GM12878 (cell line): ENCODE results near the gene C17orf50. TPM values are rescaled to one million over a fixed set of nuclear protein-coding genes. Genes with fewer than 3 reads are reported as not detected.

Source experiments
- CEBPB ChIP-seq, 2 experiments: fragments of 150-350 bp in 1 of 2; IDR thresholded peaks; 2 replicates each; pipeline ENCODE4 v1.6.1; 2012 to 2014; ENCODE audit warnings: low read depth in 2 of 2, low read length in 2 of 2, borderline replicate concordance in 1 of 2, inconsistent platforms in 1 of 2
- RFX5 ChIP-seq: IDR thresholded peaks from 2 replicates; pipeline ENCODE4 v1.6.1; 2011; ENCODE audit warnings: low read depth, low read length, improper control_type of control experiment
- SKIL ChIP-seq: fragments of 450-650 bp; IDR thresholded peaks from 2 replicates; pipeline ENCODE4 v1.6.1; 2017; ENCODE audit warnings: mild to moderate bottlenecking, low read depth, inconsistent platforms; ENCODE audit not compliant: poor library complexity, severe bottlenecking
- SMAD1 ChIP-seq: fragments of 450-650 bp; IDR thresholded peaks from 2 replicates; pipeline ENCODE4 v1.6.1; 2018; ENCODE audit warnings: mild to moderate bottlenecking, low read depth; ENCODE audit not compliant: partially characterized antibody
- SMC3 ChIP-seq: IDR thresholded peaks from 2 replicates; pipeline ENCODE4 v1.6.1; 2011; ENCODE audit warnings: low read length, improper control_type of control experiment, borderline replicate concordance
- ZNF384 ChIP-seq: IDR thresholded peaks from 2 replicates; pipeline ENCODE4 v1.6.1; 2012; ENCODE audit warnings: low read depth, mild to moderate bottlenecking, low read length, improper control_type of control experiment, borderline replicate concordance
- polyA plus RNA-seq, 11 experiments: library from polyadenylated mRNA; depleted of rRNA in 4 of 11; unstranded in 6 of 11; stranded (reverse) in 5 of 11; fragments of >200 nt; fragmentation: Nextera tagmentation in 4 of 11; fragmentation: Illumina TruSeq in 1 of 11; extraction: Ambion mirVana in 4 of 11; extraction: Trizol in 1 of 11; gene quantifications; 1 replicate in 1 of 11; 2 replicates in 10 of 11; pipeline versions ENCODE4 v1.2.1 to v1.2.3, GENCODE V29; 2011 to 2016; ENCODE audit warnings: inconsistent platforms in 2 of 11, missing spikeins in 2 of 11, low read depth in 1 of 11
- total RNA-seq, 4 experiments: library from RNA; depleted of rRNA in 3 of 4; stranded (reverse); fragments of >200 nt in 3 of 4; fragmentation: Illumina TruSeq in 1 of 4; extraction: Trizol in 1 of 4; gene quantifications; 2 replicates each; pipeline versions ENCODE4 v1.2.1 to v1.2.3, GENCODE V29; 2013 to 2021
- TF ChIP-seq, protein P1 (sequence below): IDR thresholded peaks from 2 replicates; pipeline ENCODE4 v1.6.1; 2011; ENCODE audit warnings: borderline replicate concordance, low read depth, mild to moderate bottlenecking, moderate library complexity, mixed read lengths, low read length; ENCODE audit not compliant: insufficient read depth; ENCODE audit errors: extremely low read length
- TF ChIP-seq, protein P2 (sequence below): fragments of 450-650 bp; formaldehyde crosslinking; IDR thresholded peaks from 2 replicates; pipeline ENCODE4 v1.4.0; 2022; ENCODE audit warnings: mild to moderate bottlenecking, moderate library complexity

The C17orf50 gene
- total and polyA plus RNA-seq, 10 of the 15 experiments (the other 5 are each of a cell fraction or from before 2014, with no cell fraction given): 0.16 TPM; not detected in 9

DNA sequence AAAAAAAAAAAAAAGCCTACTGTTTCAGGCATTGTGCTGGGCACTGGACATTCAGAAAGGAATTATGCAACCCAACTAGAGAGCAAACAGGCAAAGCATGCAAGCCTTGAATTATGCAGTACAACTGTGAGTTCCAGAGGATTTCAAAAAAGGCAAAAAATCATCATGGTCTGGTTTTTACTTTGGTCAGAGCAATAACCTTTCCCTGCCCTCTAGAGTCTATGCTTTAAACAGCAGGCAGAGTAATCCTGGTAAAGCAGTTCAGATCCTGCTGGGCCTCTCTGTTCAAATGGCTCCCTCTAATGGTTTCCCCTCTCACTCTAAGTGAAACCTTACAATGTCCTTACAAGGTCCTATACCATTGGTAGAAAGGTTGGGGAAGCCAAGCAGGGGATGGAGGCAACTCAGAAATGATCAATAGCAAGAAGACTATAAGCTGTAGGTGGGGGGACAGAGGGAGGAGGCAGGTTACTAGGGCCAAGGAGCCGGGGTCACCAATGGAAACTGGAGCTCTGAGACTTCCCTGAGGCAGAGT is 44.0 kb downstream of the C17orf50 start (continued):
- TF ChIP-seq, protein P1, sequence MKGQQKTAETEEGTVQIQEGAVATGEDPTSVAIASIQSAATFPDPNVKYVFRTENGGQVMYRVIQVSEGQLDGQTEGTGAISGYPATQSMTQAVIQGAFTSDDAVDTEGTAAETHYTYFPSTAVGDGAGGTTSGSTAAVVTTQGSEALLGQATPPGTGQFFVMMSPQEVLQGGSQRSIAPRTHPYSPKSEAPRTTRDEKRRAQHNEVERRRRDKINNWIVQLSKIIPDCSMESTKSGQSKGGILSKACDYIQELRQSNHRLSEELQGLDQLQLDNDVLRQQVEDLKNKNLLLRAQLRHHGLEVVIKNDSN: no peak
- TF ChIP-seq RFX5 (no peak), SMAD1 (no peak), SMC3 (peak; percentile 73; the same call in 1 of the 2 replicates), CEBPB (IDR thresholded peaks at IDR 0.05; ENCODE audit: borderline replicate concordance in 1 of 2, low read depth in 2 of 2, low read length in 2 of 2) (no peak), SKIL (no peak), ZNF384 (peak; percentile 46; the same call in 1 of the 2 replicates)
- TF ChIP-seq, protein P2, sequence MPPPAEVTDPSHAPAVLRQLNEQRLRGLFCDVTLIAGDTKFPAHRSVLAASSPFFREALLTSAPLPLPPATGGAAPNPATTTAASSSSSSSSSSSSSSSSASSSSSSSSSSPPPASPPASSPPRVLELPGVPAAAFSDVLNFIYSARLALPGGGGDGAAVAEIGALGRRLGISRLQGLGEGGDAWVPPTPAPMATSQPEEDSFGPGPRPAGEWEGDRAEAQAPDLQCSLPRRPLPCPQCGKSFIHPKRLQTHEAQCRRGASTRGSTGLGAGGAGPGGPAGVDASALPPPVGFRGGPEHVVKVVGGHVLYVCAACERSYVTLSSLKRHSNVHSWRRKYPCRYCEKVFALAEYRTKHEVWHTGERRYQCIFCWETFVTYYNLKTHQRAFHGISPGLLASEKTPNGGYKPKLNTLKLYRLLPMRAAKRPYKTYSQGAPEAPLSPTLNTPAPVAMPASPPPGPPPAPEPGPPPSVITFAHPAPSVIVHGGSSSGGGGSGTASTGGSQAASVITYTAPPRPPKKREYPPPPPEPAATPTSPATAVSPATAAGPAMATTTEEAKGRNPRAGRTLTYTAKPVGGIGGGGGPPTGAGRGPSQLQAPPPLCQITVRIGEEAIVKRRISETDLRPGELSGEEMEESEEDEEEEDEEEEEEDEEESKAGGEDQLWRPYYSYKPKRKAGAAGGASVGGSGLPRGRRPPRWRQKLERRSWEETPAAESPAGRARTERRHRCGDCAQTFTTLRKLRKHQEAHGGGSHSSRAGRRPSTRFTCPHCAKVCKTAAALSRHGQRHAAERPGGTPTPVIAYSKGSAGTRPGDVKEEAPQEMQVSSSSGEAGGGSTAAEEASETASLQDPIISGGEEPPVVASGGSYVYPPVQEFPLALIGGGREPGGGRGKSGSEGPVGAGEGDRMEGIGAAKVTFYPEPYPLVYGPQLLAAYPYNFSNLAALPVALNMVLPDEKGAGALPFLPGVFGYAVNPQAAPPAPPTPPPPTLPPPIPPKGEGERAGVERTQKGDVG (CRISPR knock-in tag): no peak
- TF ChIP-seq, all 136 proteins: peak for 10
